ENCODE data around the gene AHRR.

AHRR gene

GRCh38 chr5:416636-416960 lies 95.1 kb downstream of the AHRR start:
- H3F3A ChIP-seq (ENCODE audit: insufficient read depth, low read length): no peaks in the 10 kb centered on the region
- H3K79me2 ChIP-seq (ENCODE audit: insufficient read depth, low read length): no peaks in the 10 kb centered on the region
- no peaks in the 10 kb centered on the region for H4K20me1 ChIP-seq (ENCODE audit: insufficient read depth, low read length)
- no peak overlapping the region for H2AFZ ChIP-seq (ENCODE audit: low read length)
- H3K4me1 ChIP-seq (ENCODE audit: insufficient read depth, low read length, severe bottlenecking): peaks cover 66% of the 10 kb centered on the region
- no peak overlapping the region for H3K9ac ChIP-seq (ENCODE audit: low read length)
- no peak overlapping the region for H3K4me2 ChIP-seq (ENCODE audit: low read length)
- H3K27me3 ChIP-seq (ENCODE audit: insufficient read depth, low read length): no peaks in the 10 kb centered on the region
- H3K9me2 ChIP-seq (ENCODE audit: low read depth, low read length): no peaks in the 10 kb centered on the region
- peak overlapping the region; percentile 80 for H3K27ac ChIP-seq (ENCODE audit: low read depth, low read length, poor library complexity, severe bottlenecking)
- H3K9me3 ChIP-seq (ENCODE audit: low read length): no peaks in the 10 kb centered on the region
- TF ChIP-seq CTCF (IDR thresholded peaks at IDR 0.05; ENCODE audit: low read length) (no peak), EZH2 (IDR thresholded peaks at IDR 0.05; ENCODE audit: borderline replicate concordance, low read length) (no peak)
- H3K4me3 ChIP-seq (ENCODE audit: low read depth, low read length, poor library complexity, severe bottlenecking): no peak overlapping the region
- H3K36me3 ChIP-seq (ENCODE audit: insufficient read depth, low read length): no peaks in the 10 kb centered on the region

- H3K79me2 ChIP-seq (ENCODE audit: insufficient read depth, low read length): no peaks in the 10 kb centered on the region
- TF ChIP-seq EZH2 (IDR thresholded peaks at IDR 0.05; ENCODE audit: borderline replicate concordance, low read length) (no peak), CTCF (IDR thresholded peaks at IDR 0.05; ENCODE audit: low read length) (no peak)
- peaks cover 57% of the 10 kb centered on the region for H3K4me1 ChIP-seq (ENCODE audit: insufficient read depth, low read length, severe bottlenecking)
- H3F3A ChIP-seq (ENCODE audit: insufficient read depth, low read length): no peaks in the 10 kb centered on the region
- no peaks in the 10 kb centered on the region for H3K27me3 ChIP-seq (ENCODE audit: insufficient read depth, low read length)
- no peak overlapping the region for H3K9ac ChIP-seq (ENCODE audit: low read length)
- no peak overlapping the region for H2AFZ ChIP-seq (ENCODE audit: low read length)
- H3K9me3 ChIP-seq (ENCODE audit: low read length): no peaks in the 10 kb centered on the region
- H3K27ac ChIP-seq (ENCODE audit: low read depth, low read length, poor library complexity, severe bottlenecking): peak overlapping the region; percentile 59
- H3K4me3 ChIP-seq (ENCODE audit: low read depth, low read length, poor library complexity, severe bottlenecking): no peak overlapping the region
- no peaks in the 10 kb centered on the region for H4K20me1 ChIP-seq (ENCODE audit: insufficient read depth, low read length)
- H3K4me2 ChIP-seq (ENCODE audit: low read length): no peak overlapping the region
- no peaks in the 10 kb centered on the region for H3K36me3 ChIP-seq (ENCODE audit: insufficient read depth, low read length)
- no peaks in the 10 kb centered on the region for H3K9me2 ChIP-seq (ENCODE audit: low read depth, low read length)
Measured at GRCh38 chr5:417301-418161, 96.0 kb downstream of the AHRR start.

- TF ChIP-seq CTCF (IDR thresholded peaks at IDR 0.05; ENCODE audit: low read length): no peak
- TF ChIP-seq EZH2 (IDR thresholded peaks at IDR 0.05; ENCODE audit: borderline replicate concordance, low read length): no peak
- Histone ChIP-seq H3F3A (ENCODE audit: insufficient read depth, low read length) (no peaks in the 10 kb centered on the region), H2AFZ (ENCODE audit: low read length) (no peak overlapping the region), H3K9me2 (ENCODE audit: low read depth, low read length) (no peaks in the 10 kb centered on the region), H3K9ac (ENCODE audit: low read length) (no peak overlapping the region), H3K4me3 (ENCODE audit: low read depth, low read length, poor library complexity, severe bottlenecking) (no peak overlapping the region), H4K20me1 (ENCODE audit: insufficient read depth, low read length) (no peaks in the 10 kb centered on the region), H3K4me1 (ENCODE audit: insufficient read depth, low read length, severe bottlenecking) (peaks cover 57% of the 10 kb centered on the region), H3K27ac (ENCODE audit: low read depth, low read length, poor library complexity, severe bottlenecking) (peak overlapping the region; percentile 59), H3K79me2 (ENCODE audit: insufficient read depth, low read length) (no peaks in the 10 kb centered on the region), H3K36me3 (ENCODE audit: insufficient read depth, low read length) (no peaks in the 10 kb centered on the region), H3K4me2 (ENCODE audit: low read length) (no peak overlapping the region), H3K9me3 (ENCODE audit: low read length) (no peaks in the 10 kb centered on the region), H3K27me3 (ENCODE audit: insufficient read depth, low read length) (no peaks in the 10 kb centered on the region)
Measured at GRCh38 chr5:418162-419121, 96.9 kb downstream of the AHRR start.
